Stimulated activated CD4-positive, alpha-beta T cell treated with anti-CD3 and anti-CD28 coated beads, Interleukin-4, amount 100 ng/mL, for 4 hours (primary cell): ENCODE results near the gene CERS1.

ENCODE experiments used
- DNase-seq, 2 experiments: peaks; one replicate each; pipeline ENCODE4 v3.0.0-alpha.2; 2020

Gene CERS1

GRCh38 chr19:18895824-18896341, at the start of gene CERS1:
TSS of gene CERS1 (minus strand) at chr19:18896158. CDS start at chr19:18896072, 86 bp downstream.
- DNase-seq, result no peak

- no peak for DNase-seq
Observed at GRCh38 chr19:18945297-18945696, 49.3 kb upstream of the CERS1 start.

- DNase-seq, result no peak
Observed at GRCh38 chr19:18943465-18943864, 47.5 kb upstream of the CERS1 start.

GRCh38 chr19:18942692-18943091, 46.7 kb upstream of the CERS1 start:
- no peak for DNase-seq

GRCh38 chr19:18941628-18942354, 45.8 kb upstream of the CERS1 start:
- DNase-seq, result no peak

GRCh38 chr19:18940769-18941627, 45.0 kb upstream of the CERS1 start, which contains the start of gene HOMER3:
TSS of gene HOMER3 (minus strand) at chr19:18941217. CDS start at chr19:18938982, 2,235 bp downstream.
- peak; percentile 67 to 84 for DNase-seq

GRCh38 chr19:18939922-18940768, 44.2 kb upstream of the CERS1 start:
- DNase-seq, result no peak

- no peak for DNase-seq
Observed at GRCh38 chr19:18939163-18939562, 43.2 kb upstream of the CERS1 start.

GRCh38 chr19:18933297-18933696, 37.3 kb upstream of the CERS1 start:
- DNase-seq, result no peak

- DNase-seq, result peak; percentile 77 to 85
Observed at GRCh38 chr19:18932216-18932841, 36.4 kb upstream of the CERS1 start.

- DNase-seq, result no peak
Observed at GRCh38 chr19:18931316-18932162, 35.6 kb upstream of the CERS1 start.

GRCh38 chr19:18929311-18929710, 33.4 kb upstream of the CERS1 start:
- no peak for DNase-seq

GRCh38 chr19:18928018-18928805, 32.3 kb upstream of the CERS1 start:
- no peak for DNase-seq

- DNase-seq, result no peak
Observed at GRCh38 chr19:18924684-18925213, 28.8 kb upstream of the CERS1 start.

GRCh38 chr19:18922228-18922985, 26.4 kb upstream of the CERS1 start:
- no peak for DNase-seq

- no peak for DNase-seq
Observed at GRCh38 chr19:18921593-18921992, 25.6 kb upstream of the CERS1 start.

- no peak for DNase-seq
Observed at GRCh38 chr19:18920400-18920799, 24.4 kb upstream of the CERS1 start.

GRCh38 chr19:18919900-18920214, 23.9 kb upstream of the CERS1 start:
- DNase-seq, result no peak

GRCh38 chr19:18919086-18919899, 23.3 kb upstream of the CERS1 start, which contains the start of the genes COPE and DDX49:
TSS of gene COPE (minus strand) at chr19:18919387. CDS start at chr19:18919348, 39 bp downstream.
TSS of gene DDX49 (plus strand) at chr19:18919715. CDS start at chr19:18919742, 27 bp downstream.
- peak; percentile 92 to 98 for DNase-seq
